ENCODE results near the gene PRUNE2.

- TF ChIP-seq, protein P1, sequence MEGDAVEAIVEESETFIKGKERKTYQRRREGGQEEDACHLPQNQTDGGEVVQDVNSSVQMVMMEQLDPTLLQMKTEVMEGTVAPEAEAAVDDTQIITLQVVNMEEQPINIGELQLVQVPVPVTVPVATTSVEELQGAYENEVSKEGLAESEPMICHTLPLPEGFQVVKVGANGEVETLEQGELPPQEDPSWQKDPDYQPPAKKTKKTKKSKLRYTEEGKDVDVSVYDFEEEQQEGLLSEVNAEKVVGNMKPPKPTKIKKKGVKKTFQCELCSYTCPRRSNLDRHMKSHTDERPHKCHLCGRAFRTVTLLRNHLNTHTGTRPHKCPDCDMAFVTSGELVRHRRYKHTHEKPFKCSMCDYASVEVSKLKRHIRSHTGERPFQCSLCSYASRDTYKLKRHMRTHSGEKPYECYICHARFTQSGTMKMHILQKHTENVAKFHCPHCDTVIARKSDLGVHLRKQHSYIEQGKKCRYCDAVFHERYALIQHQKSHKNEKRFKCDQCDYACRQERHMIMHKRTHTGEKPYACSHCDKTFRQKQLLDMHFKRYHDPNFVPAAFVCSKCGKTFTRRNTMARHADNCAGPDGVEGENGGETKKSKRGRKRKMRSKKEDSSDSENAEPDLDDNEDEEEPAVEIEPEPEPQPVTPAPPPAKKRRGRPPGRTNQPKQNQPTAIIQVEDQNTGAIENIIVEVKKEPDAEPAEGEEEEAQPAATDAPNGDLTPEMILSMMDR (IDR thresholded peaks at IDR 0.05), result no peak
- no peak for TF ChIP-seq POLR2AphosphoS5 (IDR thresholded peaks at IDR 0.05)
These were observed 331.8 kb downstream of the PRUNE2 start for GRCh38 chr9:76573905-76574760.

All from prostate gland (tissue), 2 donors.